HCT116 (cell line): ENCODE results near the gene CCL28. TPM values are rescaled to one million over a fixed set of nuclear protein-coding genes. Genes with fewer than 3 reads are reported as not detected.

Experiments
- ATAC-seq: fragments of 200-7000 bp; cut with Tn5 transposase; 2 replicates; pipeline ENCODE4 v1.9.1; 2020; ENCODE audit warnings: mild to moderate bottlenecking, moderate library complexity
- BruUV-seq: library from RNA; stranded (reverse); fragments of 400-500 nt; replicated peaks from 2 replicates; lab custom pipeline; 2021; lab: Mats Ljungman, UMichigan
- CTCF ChIA-PET: fragments of 300-600 bp; sonication (Branson Sonifier 250); formaldehyde crosslinking; loops from one replicate; lab custom pipeline; 2021; ENCODE audit warnings: antibody characterized with exemption; lab: Charles Lee
- POLR2A ChIA-PET: fragments of 300-600, 350-600 bp; sonication (Branson Sonifier 250); formaldehyde crosslinking; loops from one replicate; lab custom pipeline; 2021; ENCODE audit warnings: antibody characterized with exemption; lab: Charles Lee
- RAD21 ChIA-PET, 2 experiments: fragments of 300-600 bp; sonication (Branson Sonifier 250); formaldehyde crosslinking; loops; one replicate each; lab custom pipeline; 2023; ENCODE audit warnings: low total read pairs in 2 of 2; ENCODE audit not compliant: uncharacterized antibody in 2 of 2, unreplicated experiment in 2 of 2, low non-redundant PET in 1 of 2; lab: Charles Lee
- DNase-seq: peaks from one replicate; pipeline ENCODE4 v3.0.0-alpha.2; 2010; ENCODE audit warnings: low read depth, low spot score
- H2AFZ ChIP-seq: fragments of 200-600 bp; shearing (Covaris generic), sonication (generic); 2 replicates; pipeline ENCODE4 v1.6.1; 2017; ENCODE audit warnings: low read depth, mixed run types, mixed read lengths, antibody characterized with exemption, low read length; ENCODE audit not compliant: poor library complexity, severe bottlenecking
- H3K27ac ChIP-seq: 2 replicates; pipeline ENCODE4 v1.5.1; 2012; ENCODE audit warnings: low read depth, low read length
- H3K27me3 ChIP-seq: fragments of 200-600 bp; sonication (generic); 2 replicates; pipeline ENCODE4 v1.6.1; 2016; ENCODE audit warnings: mixed run types, low read length, mixed read lengths; ENCODE audit not compliant: insufficient read depth
- H3K36me3 ChIP-seq, 2 experiments: fragments of 200-500 bp in 1 of 2; fragments of 200-600 bp in 1 of 2; sonication (Bioruptor generic) in 1 of 2; sonication (generic) in 1 of 2; 2 replicates each; pipeline versions ENCODE4 v1.5.1 to v1.6.1; 2014 to 2016; ENCODE audit warnings: low read length in 2 of 2, inconsistent platforms in 1 of 2, mixed read lengths in 1 of 2, mixed run types in 1 of 2; ENCODE audit not compliant: insufficient read depth in 2 of 2, control insufficient read depth in 1 of 2
- H3K4me1 ChIP-seq, 2 experiments: fragments of 200-600 bp in 1 of 2; sonication (generic) in 1 of 2; 2 replicates each; pipeline versions ENCODE4 v1.5.1 to v1.6.1; 2012 to 2017; ENCODE audit warnings: low read length in 2 of 2, inconsistent platforms in 1 of 2, mild to moderate bottlenecking in 1 of 2, mixed read lengths in 1 of 2, mixed run types in 1 of 2, moderate library complexity in 1 of 2; ENCODE audit not compliant: insufficient read depth in 2 of 2, control insufficient read depth in 1 of 2
- H3K4me2 ChIP-seq: fragments of 200-600 bp; sonication (generic); 2 replicates; pipeline ENCODE4 v1.6.1; 2017; ENCODE audit warnings: mixed run types, low read length, mixed read lengths
- H3K4me3 ChIP-seq, 2 experiments: fragments of 200-600 bp in 1 of 2; sonication (generic) in 1 of 2; replicated peaks in 1 of 2; 2 replicates each; pipeline ENCODE4 v1.5.1; 2011 to 2016; ENCODE audit warnings: low read length in 2 of 2, control low read depth in 1 of 2, low read depth in 1 of 2, mild to moderate bottlenecking in 1 of 2, mixed read lengths in 1 of 2, mixed run types in 1 of 2
- H3K79me2 ChIP-seq: fragments of 200-600 bp; sonication (generic); 2 replicates; pipeline ENCODE4 v1.6.1; 2017; ENCODE audit warnings: mild to moderate bottlenecking, mixed run types, low read length, moderate library complexity, mixed read lengths; ENCODE audit not compliant: insufficient read depth
- H3K9ac ChIP-seq: fragments of 200-600 bp; sonication (generic); 2 replicates; pipeline ENCODE4 v1.6.1; 2016; ENCODE audit warnings: low read length, mixed read lengths
- H3K9me2 ChIP-seq: fragments of 200-600 bp; sonication (generic), shearing (Covaris generic); 2 replicates; pipeline ENCODE4 v1.6.1; 2017; ENCODE audit warnings: mixed run types, mild to moderate bottlenecking, moderate library complexity; ENCODE audit not compliant: insufficient read depth
- H3K9me3 ChIP-seq, 2 experiments: fragments of 200-500 bp in 1 of 2; fragments of 200-600 bp in 1 of 2; sonication (Bioruptor generic) in 1 of 2; sonication (generic) in 1 of 2; 2 replicates each; pipeline ENCODE4 v1.6.1; 2014 to 2017; ENCODE audit warnings: low read length in 2 of 2, mixed read lengths in 2 of 2, inconsistent platforms in 1 of 2, low read depth in 1 of 2, mild to moderate bottlenecking in 1 of 2, mixed run types in 1 of 2, moderate library complexity in 1 of 2; ENCODE audit not compliant: control insufficient read depth in 1 of 2, insufficient read depth in 1 of 2
- H4K20me1 ChIP-seq: fragments of 200-600 bp; sonication (generic), shearing (Covaris generic); 2 replicates; pipeline ENCODE4 v1.6.1; 2017; ENCODE audit warnings: mixed run types, mild to moderate bottlenecking, moderate library complexity; ENCODE audit not compliant: insufficient read depth
- ATF3 ChIP-seq: IDR thresholded peaks from 2 replicates; pipeline ENCODE4 v1.6.1; 2012
- CBX3 ChIP-seq: IDR thresholded peaks from 2 replicates; pipeline ENCODE4 v1.6.1; 2012; ENCODE audit warnings: low read depth
- CEBPB ChIP-seq: IDR thresholded peaks from 2 replicates; pipeline ENCODE4 v1.6.1; 2012; ENCODE audit warnings: low read depth
- EGR1 ChIP-seq: IDR thresholded peaks from 2 replicates; pipeline ENCODE4 v1.6.1; 2012; ENCODE audit warnings: low read depth
- ELF1 ChIP-seq: IDR thresholded peaks from 2 replicates; pipeline ENCODE4 v1.6.1; 2012; ENCODE audit warnings: low read depth, borderline replicate concordance
- EZH2phosphoT487 ChIP-seq: fragments of 200-600 bp; IDR thresholded peaks from 2 replicates; pipeline ENCODE4 v1.6.1; 2018; ENCODE audit warnings: antibody characterized with exemption, borderline replicate concordance
- FOSL1 ChIP-seq: IDR thresholded peaks from 2 replicates; pipeline ENCODE4 v1.6.1; 2012; ENCODE audit warnings: low read depth
- JUND ChIP-seq: IDR thresholded peaks from 2 replicates; pipeline ENCODE4 v1.6.1; 2012
- MAX ChIP-seq: IDR thresholded peaks from 2 replicates; pipeline ENCODE4 v1.6.1; 2012
- POLR2A ChIP-seq: IDR thresholded peaks from 2 replicates; pipeline ENCODE4 v1.7.0; 2011; ENCODE audit warnings: borderline replicate concordance; ENCODE audit not compliant: insufficient read depth, insufficient read length; ENCODE audit errors: extremely low read depth
- POLR2AphosphoS5 ChIP-seq: IDR thresholded peaks from 2 replicates; pipeline ENCODE4 v1.6.1; 2011; ENCODE audit warnings: mild to moderate bottlenecking, low read depth, low read length, moderate library complexity
- RAD21 ChIP-seq: IDR thresholded peaks from 2 replicates; pipeline ENCODE4 v1.6.1; 2012; ENCODE audit warnings: low read depth, mild to moderate bottlenecking
- SP1 ChIP-seq: IDR thresholded peaks from 2 replicates; pipeline ENCODE4 v1.6.1; 2012; ENCODE audit warnings: low read depth
- TCF7L2 ChIP-seq: IDR thresholded peaks from 2 replicates; pipeline ENCODE4 v1.7.0; 2011; ENCODE audit warnings: borderline replicate concordance, inconsistent platforms; ENCODE audit not compliant: insufficient read depth, insufficient read length; ENCODE audit errors: extremely low read depth
- YY1 ChIP-seq: IDR thresholded peaks from 2 replicates; pipeline ENCODE4 v1.6.1; 2011; ENCODE audit warnings: low read length, low read depth, moderate library complexity, mild to moderate bottlenecking; ENCODE audit not compliant: insufficient replicate concordance; ENCODE audit errors: extremely low read depth
- ZBTB33 ChIP-seq: IDR thresholded peaks from 2 replicates; pipeline ENCODE4 v1.6.1; 2011; ENCODE audit warnings: mild to moderate bottlenecking, low read length, moderate library complexity; ENCODE audit not compliant: insufficient replicate concordance; ENCODE audit errors: extremely low read depth
- ZFX ChIP-seq: fragments of 450-650 bp; IDR thresholded peaks from 2 replicates; pipeline ENCODE4 v1.6.1; 2017
- ZNF274 ChIP-seq: fragments of 200-500 bp; sonication (Bioruptor generic); IDR thresholded peaks from 2 replicates; pipeline ENCODE4 v1.6.1; 2014; ENCODE audit warnings: mild to moderate bottlenecking, low read depth, low read length, inconsistent platforms
- intact Hi-C: fragments of 100-400 bp; cut with micrococcal nuclease; formaldehyde crosslinking; loops from 2 replicates; pipeline ENCODE4 v1.10.0; 2022
- total RNA-seq: library from RNA; stranded (reverse); gene quantifications from one replicate; pipeline ENCODE4 v1.2.1, GENCODE V29; 2021; ENCODE audit not compliant: unreplicated experiment

The CCL28 gene
- total RNA-seq, 1 experiment from 2014 or later = 0.25 TPM

GRCh38 chr5:43354774-43355173 lies 57.4 kb downstream of the CCL28 start:
- CTCF ChIA-PET = no interaction called here
- no peaks in the 10 kb centered on the region for H4K20me1 ChIP-seq
- H3K9me3 ChIP-seq = peaks cover 0 to 8% of the 10 kb centered on the region in 2 experiments; a peak in 1 of 4 replicates
- H3K4me3 ChIP-seq = no peak overlapping the region
- ATAC-seq (no peak), DNase-seq (no peak)
- BruUV-seq = no TSS peak
- POLR2A ChIA-PET = no interaction called here
- no peak overlapping the region for H2AFZ ChIP-seq
- H3K4me2 ChIP-seq = no peak overlapping the region
- no peaks in the 10 kb centered on the region for H3K4me1 ChIP-seq
- intact Hi-C loops = no loop called here
- H3K79me2 ChIP-seq = no peaks in the 10 kb centered on the region
- H3K36me3 ChIP-seq = no peaks in the 10 kb centered on the region
- no peak overlapping the region for H3K27ac ChIP-seq
- TF ChIP-seq CEBPB (no peak), ZFX (no peak), POLR2A (no peak), YY1 (no peak), ATF3 (no peak), TCF7L2 (no peak), EGR1 (no peak), ZNF274 (no peak), JUND (no peak), FOSL1 (no peak), POLR2AphosphoS5 (no peak), CBX3 (no peak)
- no peak overlapping the region for H3K9ac ChIP-seq
- RAD21 ChIA-PET = no interaction called here
- H3K27me3 ChIP-seq = no peaks in the 10 kb centered on the region
- H3K9me2 ChIP-seq = no peaks in the 10 kb centered on the region

- no peak overlapping the region for H3K27ac ChIP-seq
- CTCF ChIA-PET = no interaction called here
- H3K9ac ChIP-seq = no peak overlapping the region
- no peaks in the 10 kb centered on the region for H3K9me2 ChIP-seq
- H2AFZ ChIP-seq = no peak overlapping the region
- TF ChIP-seq ATF3 = no peak
- TF ChIP-seq JUND = no peak
- TF ChIP-seq TCF7L2 = no peak
- no peak for TF ChIP-seq EZH2phosphoT487
- TF ChIP-seq MAX = no peak
- TF ChIP-seq ELF1 = no peak
- TF ChIP-seq SP1 = no peak
- no peak for TF ChIP-seq ZFX
- no peak for TF ChIP-seq ZBTB33
- TF ChIP-seq RAD21 = no peak
- no peaks in the 10 kb centered on the region for H3K79me2 ChIP-seq
- H3K4me3 ChIP-seq = no peak overlapping the region
- no peaks in the 10 kb centered on the region for H3K4me1 ChIP-seq
- no peaks in the 10 kb centered on the region for H3K9me3 ChIP-seq
- POLR2A ChIA-PET = no interaction called here
- DNase-seq (no peak), ATAC-seq (no peak)
- BruUV-seq = no TSS peak
- intact Hi-C loops = no loop called here
- RAD21 ChIA-PET = no interaction called here
- H3K27me3 ChIP-seq = no peaks in the 10 kb centered on the region
- H4K20me1 ChIP-seq = no peaks in the 10 kb centered on the region
- no peak overlapping the region for H3K4me2 ChIP-seq
- no peaks in the 10 kb centered on the region for H3K36me3 ChIP-seq
Measured at GRCh38 chr5:43353668-43354067, 58.5 kb downstream of the CCL28 start.
